Measurements from ENCODE around the gene TSTD1. TPM values are rescaled to one million over a fixed set of nuclear protein-coding genes. Genes with fewer than 3 reads are reported as not detected.
A peak's percentile ranks its signal among the peaks of the same experiment; 100 is the strongest.

The TSTD1 gene
- total RNA-seq, 2 experiments from 2014 or later: 26.0 to 42.8 TPM

DNA sequence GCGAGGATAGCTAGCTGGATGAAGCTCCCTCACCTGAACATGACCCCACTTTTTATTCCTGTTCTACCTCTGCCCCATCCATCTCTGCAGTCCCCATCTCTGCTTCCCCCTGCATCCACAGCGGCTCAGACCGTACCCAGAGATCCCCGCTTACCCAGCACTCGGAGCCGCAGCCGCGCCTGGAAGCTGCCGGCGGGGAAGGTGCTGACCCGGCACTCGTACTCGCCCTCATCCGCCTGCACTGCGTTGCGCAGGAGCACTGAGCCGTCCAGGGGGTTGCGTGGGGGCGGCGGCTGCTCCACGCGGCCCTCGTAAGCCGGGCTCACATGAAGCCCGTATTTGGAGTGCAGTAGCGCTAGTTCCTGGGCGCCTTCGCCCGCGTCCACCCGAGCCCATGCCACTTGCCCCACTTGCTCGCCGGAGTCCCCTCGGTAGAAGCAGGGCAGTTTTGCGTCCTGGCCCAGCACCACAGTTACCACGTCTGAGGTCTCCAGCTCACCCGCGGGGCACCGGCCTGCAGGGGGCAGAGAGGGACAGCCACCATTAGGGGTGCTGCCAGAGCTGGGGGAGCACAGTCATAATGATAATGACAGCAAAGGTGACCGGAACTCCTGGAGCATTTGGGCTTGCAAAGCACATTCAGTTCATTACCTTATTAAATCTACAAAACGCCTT, 40.8 kb upstream of the TSTD1 start:
- Mint-ChIP-seq H3K27me3 (peaks cover 2% of the 10 kb centered on the region), H3K36me3 (ENCODE audit: low read depth) (no peaks in the 10 kb centered on the region), H3K4me1 (no peaks in the 10 kb centered on the region), H3K9me3 (ENCODE audit: low read depth) (no peaks in the 10 kb centered on the region), H3K27ac (no peak overlapping the region), H3K4me3 (no peak overlapping the region)
- no peak for ATAC-seq
- POLR2A ChIA-PET: interaction anchor here (0.6 kb wide), 1 partner anchor 64 kb away, joined by 4 read pairs; no protein-coding TSS in a partner anchor
- intact Hi-C loops (cut with DNase I, micrococcal nuclease): no loop called here
- no peak for DNase-seq
- CTCF ChIA-PET: interaction anchor here (0.9 to 3.7 kb wide), 3 partner anchors 10 to 33 kb away, joined by 3 to 21 read pairs (median 4); partner anchors contain the start of genes ARHGAP30, KLHDC9 and USF1

- Mint-ChIP-seq H3K4me3 (no peak overlapping the region), H3K27ac (no peak overlapping the region), H3K9me3 (ENCODE audit: low read depth) (no peaks in the 10 kb centered on the region), H3K36me3 (ENCODE audit: low read depth) (no peaks in the 10 kb centered on the region), H3K4me1 (no peaks in the 10 kb centered on the region), H3K27me3 (peaks cover 2% of the 10 kb centered on the region)
- no peak for DNase-seq
- ChIA-PET CTCF (no interaction called here), POLR2A (no interaction called here)
- intact Hi-C loops (cut with DNase I, micrococcal nuclease): no loop called here
- no peak for ATAC-seq
Observed at GRCh38 chr1:161077426-161077825, 38.7 kb upstream of the TSTD1 start.

- peaks cover 2% of the 10 kb centered on the region for H3K27me3 Mint-ChIP-seq
- ATAC-seq (no peak), DNase-seq (no peak)
- ChIA-PET POLR2A (interaction anchor here (0.6 kb wide), 1 partner anchor 21 kb away, joined by 3 read pairs; no protein-coding TSS in a partner anchor), CTCF (interaction anchor here (1.0 kb wide), 2 partner anchors 20 to 23 kb away, joined by 3 to 4 read pairs; no protein-coding TSS in a partner anchor)
- H3K4me3 Mint-ChIP-seq: no peak overlapping the region
- H3K9me3 Mint-ChIP-seq (ENCODE audit: low read depth): no peaks in the 10 kb centered on the region
- H3K36me3 Mint-ChIP-seq (ENCODE audit: low read depth): no peaks in the 10 kb centered on the region
- intact Hi-C loops (cut with DNase I, micrococcal nuclease): no loop called here
- no peak overlapping the region for H3K27ac Mint-ChIP-seq
- H3K4me1 Mint-ChIP-seq: peaks cover 7% of the 10 kb centered on the region
Observed at GRCh38 chr1:161076410-161076809, 37.6 kb upstream of the TSTD1 start.

DNA sequence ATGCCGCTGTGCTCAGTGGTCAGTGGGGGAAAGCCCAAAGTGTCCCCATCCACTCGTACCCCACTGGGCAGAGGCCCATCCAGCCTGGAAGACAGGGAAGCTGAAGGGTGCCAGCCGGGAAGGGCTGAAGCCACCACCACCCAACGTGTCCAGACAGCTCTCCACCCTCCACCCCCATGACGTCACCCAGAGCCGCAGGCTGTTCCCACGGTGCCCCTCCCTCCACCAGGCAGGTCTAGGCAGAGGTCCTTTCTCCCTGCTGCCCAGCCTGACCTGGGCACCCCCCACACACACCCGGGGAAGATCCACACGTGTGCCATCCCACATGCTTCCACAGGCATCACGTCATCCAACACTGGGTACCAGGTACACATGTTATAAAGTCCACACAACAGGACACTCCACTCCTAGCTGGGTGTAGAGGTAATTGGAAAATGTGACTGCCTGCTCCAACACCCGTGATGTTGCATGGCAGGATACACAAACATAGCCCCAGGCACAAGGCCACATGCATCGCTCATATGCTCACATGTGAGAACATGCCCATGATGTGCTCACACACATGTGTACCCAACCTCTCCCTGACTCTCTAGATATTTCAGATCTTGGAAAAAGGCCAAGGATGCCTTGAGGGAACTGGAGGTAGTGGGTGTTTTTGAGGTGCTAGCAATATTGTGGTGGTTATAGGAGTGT, 36.1 kb upstream of the TSTD1 start:
- ChIA-PET CTCF (no interaction called here), POLR2A (no interaction called here)
- Mint-ChIP-seq H3K4me3 (no peak overlapping the region), H3K9me3 (ENCODE audit: low read depth) (peaks cover 2% of the 10 kb centered on the region), H3K27ac (no peak overlapping the region), H3K36me3 (ENCODE audit: low read depth) (no peaks in the 10 kb centered on the region), H3K27me3 (peaks cover 2% of the 10 kb centered on the region), H3K4me1 (peaks cover 22% of the 10 kb centered on the region)
- DNase-seq: no peak
- no peak for ATAC-seq
- intact Hi-C loops (cut with DNase I, micrococcal nuclease): loop anchor here in 1 of 2 experiments (5.0 kb wide), 1 partner anchor 38 kb away; the partner anchor contains the start of gene TSTD1

- POLR2A ChIA-PET: no interaction called here
- DNase-seq (no peak), ATAC-seq (no peak)
- intact Hi-C loops (cut with DNase I, micrococcal nuclease): loop anchor here in 1 of 2 experiments (5.0 kb wide), 1 partner anchor 36 kb away; the partner anchor contains the start of gene TSTD1
- no peak overlapping the region for H3K4me3 Mint-ChIP-seq
- H3K27ac Mint-ChIP-seq: no peak overlapping the region
- peaks cover 2% of the 10 kb centered on the region for H3K9me3 Mint-ChIP-seq (ENCODE audit: low read depth)
- H3K36me3 Mint-ChIP-seq (ENCODE audit: low read depth): peaks cover 9% of the 10 kb centered on the region
- H3K4me1 Mint-ChIP-seq: peaks cover 23% of the 10 kb centered on the region
- CTCF ChIA-PET: interaction anchor here (0.7 to 8.3 kb wide), 3 partner anchors 20 to 35 kb away, joined by 3 to 126 read pairs (median 3); partner anchors contain the start of genes KLHDC9 and TSTD1
- no peaks in the 10 kb centered on the region for H3K27me3 Mint-ChIP-seq
Observed at GRCh38 chr1:161073474-161074121, 34.8 kb upstream of the TSTD1 start.

DNA sequence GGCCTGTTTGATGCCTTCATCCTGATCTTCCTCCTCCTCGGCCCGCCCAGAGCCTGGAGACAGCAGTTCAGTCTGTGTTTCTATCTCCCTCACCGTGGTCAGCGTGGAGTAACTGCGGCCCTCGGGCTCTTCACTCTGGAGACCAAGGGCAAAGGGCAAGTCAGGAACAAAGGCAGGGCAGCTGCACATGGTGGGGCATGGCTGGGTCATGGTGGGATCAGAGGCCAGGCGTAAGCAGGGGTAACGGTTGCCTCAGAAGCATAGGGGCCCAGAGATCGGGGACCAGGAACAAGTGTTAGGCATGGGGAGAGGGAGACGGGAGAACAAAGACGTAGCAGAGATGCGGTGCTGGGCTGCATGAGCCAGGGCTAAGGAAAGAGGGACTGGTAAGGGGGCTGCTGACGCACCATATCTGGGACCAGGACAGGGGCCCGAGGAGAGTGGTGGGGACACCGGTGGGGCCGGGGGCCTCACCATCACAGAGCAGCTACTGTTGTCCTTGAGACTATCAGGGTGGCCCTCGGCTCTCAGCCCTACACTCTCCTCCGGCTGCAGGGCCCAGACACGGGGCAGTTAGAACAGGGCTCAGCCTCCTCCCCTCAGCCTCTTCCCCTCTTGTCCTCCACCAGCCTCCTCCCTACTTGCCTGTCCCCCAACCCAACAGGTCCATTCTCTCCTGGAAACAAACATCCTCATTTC, 34.1 kb upstream of the TSTD1 start:
- ChIA-PET POLR2A (no interaction called here), CTCF (interaction anchor here (1.2 to 8.3 kb wide), 2 partner anchors 19 to 24 kb away, joined by 3 to 126 read pairs; partner anchors contain the start of gene KLHDC9)
- peaks cover 2% of the 10 kb centered on the region for H3K9me3 Mint-ChIP-seq (ENCODE audit: low read depth)

DNA sequence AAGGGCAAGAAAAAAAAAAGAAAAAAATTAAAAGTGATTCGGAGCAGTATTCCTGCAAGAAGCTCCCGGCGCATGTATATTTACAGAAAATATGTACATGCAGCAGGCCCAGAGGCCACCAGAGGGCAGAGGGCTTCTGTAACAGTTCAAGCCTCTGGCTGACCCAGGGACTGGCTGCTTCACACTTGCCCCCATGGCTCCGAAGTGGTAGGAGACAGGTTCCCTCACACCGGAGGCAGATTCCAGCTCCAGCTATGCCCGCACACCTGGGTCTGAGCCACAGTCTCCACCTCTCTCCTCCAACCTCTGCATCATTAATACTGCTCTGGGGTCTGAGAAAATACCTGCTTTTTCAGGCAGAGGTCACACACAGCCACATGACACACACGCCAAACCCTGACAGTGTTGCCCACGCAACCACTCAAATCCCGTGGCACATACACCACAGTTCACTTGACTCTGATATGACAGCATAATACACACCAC, 33.2 kb upstream of the TSTD1 start:
- POLR2A ChIA-PET: no interaction called here
- peaks cover 20% of the 10 kb centered on the region for H3K36me3 Mint-ChIP-seq (ENCODE audit: low read depth)
- H3K27me3 Mint-ChIP-seq: no peaks in the 10 kb centered on the region
- H3K4me3 Mint-ChIP-seq: no peak overlapping the region
- intact Hi-C loops (cut with DNase I, micrococcal nuclease): loop anchor here (1.0 to 5.0 kb wide), 3 partner anchors 25 to 67 kb away; partner anchors contain the start of gene TSTD1 (in 1 of the 2)
- peak; percentile 75 for DNase-seq
- CTCF ChIA-PET: interaction anchor here (0.6 to 8.3 kb wide), 13 partner anchors 8 to 365 kb away, joined by 3 to 126 read pairs (median 3); partner anchors contain the start of genes KLHDC9 and PPOX
- ATAC-seq: no peak
- H3K4me1 Mint-ChIP-seq: peaks cover 35% of the 10 kb centered on the region
- peaks cover 2% of the 10 kb centered on the region for H3K9me3 Mint-ChIP-seq (ENCODE audit: low read depth)
- peak overlapping the region; percentile 19 for H3K27ac Mint-ChIP-seq

More for the DNA sequence above, 34.1 kb upstream of the TSTD1 start:
- peak overlapping the region; percentile 17 for H3K27ac Mint-ChIP-seq
- H3K4me1 Mint-ChIP-seq: peaks cover 27% of the 10 kb centered on the region
- peaks cover 13% of the 10 kb centered on the region for H3K36me3 Mint-ChIP-seq (ENCODE audit: low read depth)
- no peaks in the 10 kb centered on the region for H3K27me3 Mint-ChIP-seq
- intact Hi-C loops (cut with DNase I, micrococcal nuclease): loop anchor here (1.0 to 5.0 kb wide), 3 partner anchors 24 to 66 kb away; partner anchors contain the start of gene TSTD1 (in 1 of the 2)
- no peak overlapping the region for H3K4me3 Mint-ChIP-seq
- ATAC-seq (no peak), DNase-seq (no peak)

DNA sequence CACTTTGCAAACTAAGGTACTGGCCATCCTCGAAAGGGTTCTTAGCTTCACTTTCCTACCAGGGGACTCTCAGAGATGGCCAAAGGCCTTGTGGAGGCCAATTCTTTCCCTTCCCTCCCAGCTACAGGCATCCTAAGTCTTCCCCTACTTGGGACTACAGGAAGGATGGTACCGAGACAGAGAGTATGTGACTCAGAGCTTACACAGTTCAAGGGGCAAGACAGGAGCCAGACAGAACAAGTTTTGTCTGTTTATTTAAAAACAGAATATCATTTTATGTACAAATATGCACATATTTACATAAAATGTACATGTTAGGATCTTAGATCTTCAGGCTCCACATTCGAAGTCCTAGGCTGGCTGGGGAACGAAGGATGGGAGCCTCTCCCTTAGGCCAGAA, 32.0 kb upstream of the TSTD1 start:
- H3K36me3 Mint-ChIP-seq (ENCODE audit: low read depth): peaks cover 28% of the 10 kb centered on the region
- peak overlapping the region; percentile 100 for H3K4me3 Mint-ChIP-seq
- peak overlapping the region; percentile 100 for H3K27ac Mint-ChIP-seq
- H3K9me3 Mint-ChIP-seq (ENCODE audit: low read depth): peaks cover 2% of the 10 kb centered on the region
- intact Hi-C loops (cut with DNase I, micrococcal nuclease): loop anchor here (1.0 to 5.0 kb wide), 7 partner anchors 22 to 83 kb away; partner anchors contain the start of genes DEDD (in 1 of the 2), F11R (in 1 of the 2), TSTD1 (in 1 of the 2) and UFC1 (in 1 of the 2)
- H3K4me1 Mint-ChIP-seq: peaks cover 43% of the 10 kb centered on the region
- H3K27me3 Mint-ChIP-seq: no peaks in the 10 kb centered on the region
- POLR2A ChIA-PET: interaction anchor here (0.7 to 1.6 kb wide), 6 partner anchors 22 to 83 kb away, joined by 3 to 8 read pairs (median 4); partner anchors contain the start of genes KLHDC9, UFC1 and USF1
- no peak for ATAC-seq
- DNase-seq: no peak
- CTCF ChIA-PET: interaction anchor here (0.7 to 8.3 kb wide), 14 partner anchors 11 to 325 kb away, joined by 3 to 126 read pairs (median 5); partner anchors contain the start of genes F11R, KLHDC9, PPOX and TSTD1

DNA sequence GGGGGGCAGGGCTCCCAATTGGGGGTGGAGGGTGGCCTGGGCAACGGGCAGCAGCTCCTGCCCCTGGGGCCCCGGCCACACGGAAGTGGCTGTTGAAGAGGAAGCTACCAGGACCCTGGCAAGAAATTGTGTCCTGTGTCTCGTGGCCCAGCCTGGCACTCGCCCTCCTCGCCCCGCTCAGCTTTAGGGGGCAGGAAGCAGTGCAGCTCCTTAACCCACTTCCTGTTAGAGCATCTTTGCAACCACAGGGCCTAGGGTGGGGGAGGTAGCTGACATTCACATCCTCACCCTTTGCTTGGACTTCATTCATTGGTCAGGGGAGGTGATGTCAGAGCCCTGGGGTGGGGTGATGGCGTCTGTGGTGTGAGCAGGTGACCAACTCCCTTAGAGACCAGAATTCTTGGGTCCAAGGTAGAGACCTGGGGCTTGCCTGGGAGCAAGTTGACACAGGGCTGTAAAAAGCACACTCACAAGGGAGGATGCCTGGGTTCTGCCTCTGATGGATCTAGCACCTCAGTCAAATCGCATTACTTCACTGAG, 31.0 kb upstream of the TSTD1 start, which contains the start of gene ARHGAP30:
ARHGAP30 (minus strand) TSS at position 161 of the 540 bp plus-strand sequence. CDS start 267 bp downstream, outside the sequence.
- no peaks in the 10 kb centered on the region for H3K27me3 Mint-ChIP-seq
- ATAC-seq (peak; percentile 80), DNase-seq (peak; percentile 92)
- intact Hi-C loops (cut with DNase I, micrococcal nuclease): loop anchor here (1.0 to 5.0 kb wide), 10 partner anchors 22 to 89 kb away; partner anchors contain the start of genes UFC1 (in 2 of the 2), DEDD (in 1 of the 2), F11R (in 1 of the 2) and TSTD1 (in 1 of the 2)
- ChIA-PET POLR2A (interaction anchor here (0.5 to 2.2 kb wide), 8 partner anchors 23 to 358 kb away, joined by 3 to 8 read pairs (median 6); partner anchors contain the start of genes CD48, F11R, UFC1 and USF1), CTCF (interaction anchor here (0.6 to 8.3 kb wide), 14 partner anchors 9 to 290 kb away, joined by 3 to 126 read pairs (median 5); partner anchors contain the start of genes F11R, KLHDC9, PPOX and TSTD1)
- peaks cover 46% of the 10 kb centered on the region for H3K4me1 Mint-ChIP-seq
- peaks cover 2% of the 10 kb centered on the region for H3K9me3 Mint-ChIP-seq (ENCODE audit: low read depth)
- H3K4me3 Mint-ChIP-seq: peak within 1 kb of the TSS; percentile 100
- H3K36me3 Mint-ChIP-seq (ENCODE audit: low read depth): peaks cover 28% of the 10 kb centered on the region
- H3K27ac Mint-ChIP-seq: peak within 1 kb of the TSS; percentile 100
